ENCODE data around the gene ADGRG2.

GRCh38 chrX:18981124-18981807 is 141.0 kb downstream of the ADGRG2 start:
- TF ChIP-seq NFIC (IDR thresholded peaks at IDR 0.05) (no peak), REST (IDR thresholded peaks at IDR 0.05; ENCODE audit: low read depth) (no peak), CREB1 (IDR thresholded peaks at IDR 0.05; ENCODE audit: low read depth) (no peak)
